NB4 (cell line): ENCODE measurements around the gene STX3.

Experiments
- DNase-seq: peaks from one replicate; pipeline ENCODE4 v3.0.0; 2010; ENCODE audit warnings: low read depth
- H3K4me3 ChIP-seq: one replicate; pipeline ENCODE4 v1.5.1; 2011; ENCODE audit warnings: mild to moderate bottlenecking, low read depth, low read length, moderate library complexity
- CTCF ChIP-seq: IDR thresholded peaks from one replicate; pipeline ENCODE4 v1.5.1; 2012; ENCODE audit warnings: low read depth, low read length
- MYC ChIP-seq: IDR thresholded peaks from 2 replicates; pipeline ENCODE4 v1.6.1; 2011; ENCODE audit warnings: low read depth, low read length
- POLR2A ChIP-seq: IDR thresholded peaks from 2 replicates; pipeline ENCODE4 v1.6.1; 2011; ENCODE audit warnings: mild to moderate bottlenecking; ENCODE audit not compliant: insufficient read length; ENCODE audit errors: extremely low read depth
- TF ChIP-seq, protein P1 (sequence below): IDR thresholded peaks from 2 replicates; pipeline ENCODE4 v1.6.1; 2011; ENCODE audit warnings: low read depth, low read length

Gene STX3

GRCh38 chr11:59755701-59756557 lies 753 bp downstream of the STX3 start:
- no peak for TF ChIP-seq MYC
- TF ChIP-seq, protein P1, sequence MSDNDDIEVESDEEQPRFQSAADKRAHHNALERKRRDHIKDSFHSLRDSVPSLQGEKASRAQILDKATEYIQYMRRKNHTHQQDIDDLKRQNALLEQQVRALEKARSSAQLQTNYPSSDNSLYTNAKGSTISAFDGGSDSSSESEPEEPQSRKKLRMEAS, result peak; percentile 34
- TF ChIP-seq CTCF, result no peak
- no peak for TF ChIP-seq POLR2A
- peak; percentile 76 for DNase-seq
- peak overlapping the region; percentile 73 for H3K4me3 ChIP-seq

- no peak for DNase-seq
- TF ChIP-seq MYC, result no peak
- H3K4me3 ChIP-seq, result peak overlapping the region; percentile 73
These were observed 1.3 kb downstream of the STX3 start for GRCh38 chr11:59756558-59756840.

- H3K4me3 ChIP-seq, result no peak overlapping the region
- TF ChIP-seq, protein P1, result no peak
- no peak for TF ChIP-seq CTCF
- TF ChIP-seq MYC, result no peak
- TF ChIP-seq POLR2A, result no peak
- DNase-seq, result peak; percentile 56
These were observed 1.7 kb downstream of the STX3 start for GRCh38 chr11:59756845-59757244.

DNA sequence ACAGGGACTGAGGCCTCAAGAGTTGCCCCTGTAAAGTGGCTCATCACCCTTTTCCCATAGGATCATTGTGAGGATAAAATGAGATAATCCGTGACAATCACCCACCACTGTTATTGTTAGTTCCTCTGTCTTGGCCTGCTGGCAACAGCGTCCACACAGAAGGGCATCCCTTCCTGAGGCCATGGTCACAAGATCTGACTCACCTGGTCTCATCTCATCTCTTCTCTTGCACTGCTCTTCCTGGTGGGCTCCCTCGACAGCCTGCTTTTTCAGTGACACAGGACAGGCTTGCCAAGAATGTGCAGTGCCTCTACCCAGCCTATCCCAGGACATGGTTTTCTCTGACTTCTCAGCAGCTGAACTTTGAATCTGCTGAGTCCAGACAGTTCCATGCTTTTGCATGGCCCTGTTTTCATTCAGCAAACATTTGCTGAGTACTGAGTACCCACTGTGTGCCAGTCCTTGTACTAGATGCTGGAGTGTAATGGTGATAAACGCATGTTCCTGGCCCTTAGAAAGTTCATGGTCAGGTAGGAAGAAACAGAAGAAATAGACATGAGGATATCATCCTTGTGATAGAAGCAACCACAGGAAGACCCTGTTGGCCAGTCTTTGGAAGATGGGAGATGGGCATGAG lies 3.3 kb downstream of the STX3 start:
- no peak for DNase-seq
- H3K4me3 ChIP-seq, result no peak overlapping the region
- no peak for TF ChIP-seq CTCF
- no peak for TF ChIP-seq MYC
- TF ChIP-seq POLR2A, result no peak
- TF ChIP-seq, protein P1, result no peak

GRCh38 chr11:59759900-59760299 lies 4.7 kb downstream of the STX3 start:
- TF ChIP-seq CTCF, result no peak
- TF ChIP-seq POLR2A, result no peak
- no peak for TF ChIP-seq MYC
- TF ChIP-seq, protein P1, result no peak
- H3K4me3 ChIP-seq, result no peak overlapping the region
- DNase-seq, result no peak

- DNase-seq, result no peak
- TF ChIP-seq POLR2A (no peak), MYC (no peak), CTCF (no peak)
- TF ChIP-seq, protein P1, result no peak
- H3K4me3 ChIP-seq, result no peak overlapping the region
These were observed 5.6 kb downstream of the STX3 start for GRCh38 chr11:59760771-59761170.
